HepG2 (cell line): ENCODE results near the gene ZBTB25. TPM values are rescaled to one million over a fixed set of nuclear protein-coding genes. Genes with fewer than 3 reads are reported as not detected.
A peak's percentile ranks its signal among the peaks of the same experiment; 100 is the strongest.

Experiments used
- ARID4A ChIP-seq: sonication (generic); formaldehyde crosslinking; IDR thresholded peaks from 2 replicates; pipeline ENCODE4 v1.5.0; 2020; ENCODE audit warnings: mild to moderate bottlenecking, missing genetic modification reagents, borderline replicate concordance
- CBFB ChIP-seq: sonication (generic); formaldehyde crosslinking; IDR thresholded peaks from 2 replicates; pipeline ENCODE4 v1.4.0; 2020; ENCODE audit warnings: missing genetic modification reagents
- MEIS2 ChIP-seq: sonication (generic); formaldehyde crosslinking; IDR thresholded peaks from 2 replicates; pipeline ENCODE4 v1.9.0; 2021; ENCODE audit warnings: mild to moderate bottlenecking, missing genetic modification reagents
- MIXL1 ChIP-seq: IDR thresholded peaks from 2 replicates; pipeline ENCODE4 v1.6.1; 2016
- NPAS2 ChIP-seq: sonication (generic); formaldehyde crosslinking; IDR thresholded peaks from 2 replicates; pipeline ENCODE4 v1.8.0; 2022; ENCODE audit warnings: mild to moderate bottlenecking, missing genetic modification reagents, borderline replicate concordance
- RXRA ChIP-seq: sonication (generic); formaldehyde crosslinking; IDR thresholded peaks from 2 replicates; pipeline ENCODE4 v1.5.1; 2020; ENCODE audit warnings: missing genetic modification reagents
- SNAPC5 ChIP-seq: sonication (generic); formaldehyde crosslinking; IDR thresholded peaks from 2 replicates; pipeline ENCODE4 v1.8.1; 2023; ENCODE audit warnings: mild to moderate bottlenecking, missing genetic modification reagents, borderline replicate concordance
- TAF15 ChIP-seq: fragments of 200-400 bp; formaldehyde crosslinking; IDR thresholded peaks from one replicate; pipeline ENCODE4 v1.6.1; 2018; ENCODE audit warnings: mild to moderate bottlenecking, low read depth, low read length; ENCODE audit not compliant: poor library complexity, severe bottlenecking
- TCF7L2 ChIP-seq: IDR thresholded peaks from 2 replicates; pipeline ENCODE4 v1.6.1; 2011; ENCODE audit warnings: mild to moderate bottlenecking, low read depth, low read length, moderate library complexity
- TSC22D2 ChIP-seq: sonication (generic); formaldehyde crosslinking; IDR thresholded peaks from 2 replicates; pipeline ENCODE4 v1.5.1; 2020; ENCODE audit warnings: missing genetic modification reagents, mild to moderate bottlenecking, borderline replicate concordance
- ZFP90 ChIP-seq: sonication (generic); formaldehyde crosslinking; IDR thresholded peaks from 2 replicates; pipeline ENCODE4 v1.8.0; 2022; ENCODE audit warnings: missing genetic modification reagents, mild to moderate bottlenecking, inconsistent platforms, borderline replicate concordance
- ZHX2 ChIP-seq, 2 experiments: sonication (generic) in 1 of 2; formaldehyde crosslinking in 1 of 2; IDR thresholded peaks; 2 replicates each; pipeline versions ENCODE4 v1.6.1 to v1.9.0; 2014 to 2022; ENCODE audit warnings: antibody characterized with exemption in 1 of 2, borderline replicate concordance in 1 of 2, inconsistent platforms in 1 of 2, low read depth in 1 of 2, missing genetic modification reagents in 1 of 2
- ZIK1 ChIP-seq: sonication (generic); formaldehyde crosslinking; IDR thresholded peaks from 2 replicates; pipeline ENCODE4 v1.5.0; 2020; ENCODE audit warnings: mild to moderate bottlenecking, low read depth, missing genetic modification reagents, borderline replicate concordance
- ZMAT5 ChIP-seq: sonication (generic); formaldehyde crosslinking; IDR thresholded peaks from 2 replicates; pipeline ENCODE4 v1.5.0; 2020; ENCODE audit warnings: mild to moderate bottlenecking, low read depth, missing genetic modification reagents, borderline replicate concordance
- ZNF496 ChIP-seq: sonication (generic); formaldehyde crosslinking; IDR thresholded peaks from 2 replicates; pipeline ENCODE4 v1.8.1; 2023; ENCODE audit warnings: mild to moderate bottlenecking, moderate library complexity, missing genetic modification reagents; ENCODE audit not compliant: insufficient replicate concordance
- ZNF557 ChIP-seq: sonication (generic); formaldehyde crosslinking; IDR thresholded peaks from 2 replicates; pipeline ENCODE4 v1.4.0; 2020; ENCODE audit warnings: missing genetic modification reagents
- ZNF891 ChIP-seq: sonication (generic); formaldehyde crosslinking; IDR thresholded peaks from 2 replicates; pipeline ENCODE4 v1.5.0; 2020; ENCODE audit warnings: mild to moderate bottlenecking, missing genetic modification reagents
- polyA plus RNA-seq, 8 experiments: library from polyadenylated mRNA; depleted of rRNA in 3 of 8; stranded (reverse) in 7 of 8; unstranded in 1 of 8; fragments of >200 nt; fragmentation: Illumina TruSeq in 4 of 8; extraction: Trizol in 4 of 8; gene quantifications; 2 replicates each; pipeline versions ENCODE4 v1.2.1 to v1.2.3, GENCODE V29; 2011 to 2016; ENCODE audit warnings: low read depth in 4 of 8, missing spikeins in 1 of 8, mixed read lengths in 1 of 8; ENCODE audit not compliant: insufficient read depth in 1 of 8
- total RNA-seq, 5 experiments: library from RNA; depleted of rRNA; stranded (reverse); fragments of >200 nt; fragmentation: Illumina TruSeq; extraction: Trizol; gene quantifications; 2 replicates each; pipeline ENCODE4 v1.2.3, GENCODE V29; 2016; ENCODE audit warnings: low read depth in 1 of 5

ZBTB25 gene
- total and polyA plus RNA-seq, 2 of the 13 experiments (the other 11 are each of a cell fraction or from before 2014, with no cell fraction given): 3.5 to 7.6 TPM

GRCh38 chr14:64503434-64504309, at the start of gene ZBTB25 (continued):
- TF ChIP-seq ZHX2 (IDR thresholded peaks at IDR 0.05; ENCODE audit: low read depth): no peak
- no peak; the same call in 1 of the 2 replicates for TF ChIP-seq ZHX2 (CRISPR knock-in tag; IDR thresholded peaks at IDR 0.05; ENCODE audit: borderline replicate concordance)
- TF ChIP-seq ZIK1 (CRISPR knock-in tag): peak; percentile 97; the same call in 1 of the 2 replicates
- TF ChIP-seq TCF7L2: no peak
- TF ChIP-seq ZNF891: no peak; the same call in 1 of the 2 replicates
- no peak for TF ChIP-seq TAF15
- TF ChIP-seq ZFP90 (CRISPR knock-in tag): peak; percentile 53
- TF ChIP-seq NPAS2 (CRISPR knock-in tag): no peak
- no peak for TF ChIP-seq TSC22D2
- no peak for TF ChIP-seq SNAPC5 (CRISPR knock-in tag)
- peak; percentile 75; the same call in 1 of the 2 replicates for TF ChIP-seq ARID4A (CRISPR knock-in tag)
- no peak for TF ChIP-seq CBFB (CRISPR knock-in tag)
- no peak for TF ChIP-seq ZNF496 (CRISPR knock-in tag)
- TF ChIP-seq MIXL1 (CRISPR knock-in tag): 0 out of 2 replicates have a peak, but pooled peaks have one; percentile 18
- 0 out of 2 replicates have a peak, but pooled peaks have one; percentile 39 for TF ChIP-seq MEIS2
- no peak for TF ChIP-seq ZMAT5
- no peak; the same call in 1 of the 2 replicates for TF ChIP-seq RXRA (CRISPR knock-in tag)
- TF ChIP-seq ZNF557 (CRISPR knock-in tag): no peak; the same call in 1 of the 2 replicates
